HG03558 (cell line): ENCODE data around the gene RIT1.

ENCODE experiments used
- ATAC-seq: cut with Tn5 transposase; IDR thresholded peaks from one replicate; pipeline ENCODE4 v1.9.1; 2021; ENCODE audit warnings: moderate number of reproducible peaks; ENCODE audit not compliant: unreplicated experiment; ENCODE audit errors: extremely low read depth

Gene RIT1, protein sequence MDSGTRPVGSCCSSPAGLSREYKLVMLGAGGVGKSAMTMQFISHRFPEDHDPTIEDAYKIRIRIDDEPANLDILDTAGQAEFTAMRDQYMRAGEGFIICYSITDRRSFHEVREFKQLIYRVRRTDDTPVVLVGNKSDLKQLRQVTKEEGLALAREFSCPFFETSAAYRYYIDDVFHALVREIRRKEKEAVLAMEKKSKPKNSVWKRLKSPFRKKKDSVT

DNA sequence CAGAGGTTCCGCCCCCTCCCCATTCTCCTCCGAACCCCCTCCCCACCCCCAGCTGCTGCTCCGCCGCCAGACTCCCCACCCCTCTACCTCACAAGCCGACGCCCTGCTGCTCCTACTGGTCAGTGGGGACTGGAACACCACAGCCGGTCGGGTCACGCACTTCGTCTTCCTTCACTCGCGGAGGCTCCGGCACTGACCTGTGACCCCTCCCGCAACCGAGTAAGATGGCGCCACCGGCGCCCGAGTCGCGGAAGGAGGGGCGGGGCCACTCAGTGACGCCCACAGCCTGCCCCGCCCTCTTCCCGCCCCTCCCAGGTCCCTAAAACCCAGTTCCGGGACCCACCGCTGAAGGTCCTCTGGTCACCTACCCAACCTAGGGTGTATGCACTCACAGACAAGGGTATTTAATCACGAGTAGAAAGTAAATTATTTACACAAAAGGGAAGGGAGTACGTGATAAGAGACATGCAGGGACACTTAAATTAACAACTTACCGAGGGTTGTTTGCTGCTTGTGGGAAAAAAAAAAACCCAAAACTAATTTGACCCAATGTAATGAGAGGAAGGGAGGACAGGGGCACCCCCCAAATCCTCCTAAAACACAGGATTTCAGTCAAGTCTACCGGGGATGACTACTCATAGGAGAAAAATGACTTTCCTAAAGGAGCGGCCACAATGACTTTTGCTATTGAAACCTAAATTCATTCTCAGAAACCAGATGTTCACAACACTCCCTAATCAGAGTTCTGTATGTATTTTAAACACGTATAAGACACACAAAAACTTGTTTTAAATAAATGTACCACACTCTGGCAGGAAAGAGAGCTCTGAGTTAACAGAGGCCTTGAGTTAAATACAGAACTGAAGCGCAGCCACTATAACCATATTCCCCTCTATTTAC, at the start of gene RIT1:
Gene RIT1, minus strand, starts transcription at position 194 of the 900 bp plus-strand sequence. CDS start 588 bp downstream, outside the sequence.
- ATAC-seq: peak; percentile 52

DNA sequence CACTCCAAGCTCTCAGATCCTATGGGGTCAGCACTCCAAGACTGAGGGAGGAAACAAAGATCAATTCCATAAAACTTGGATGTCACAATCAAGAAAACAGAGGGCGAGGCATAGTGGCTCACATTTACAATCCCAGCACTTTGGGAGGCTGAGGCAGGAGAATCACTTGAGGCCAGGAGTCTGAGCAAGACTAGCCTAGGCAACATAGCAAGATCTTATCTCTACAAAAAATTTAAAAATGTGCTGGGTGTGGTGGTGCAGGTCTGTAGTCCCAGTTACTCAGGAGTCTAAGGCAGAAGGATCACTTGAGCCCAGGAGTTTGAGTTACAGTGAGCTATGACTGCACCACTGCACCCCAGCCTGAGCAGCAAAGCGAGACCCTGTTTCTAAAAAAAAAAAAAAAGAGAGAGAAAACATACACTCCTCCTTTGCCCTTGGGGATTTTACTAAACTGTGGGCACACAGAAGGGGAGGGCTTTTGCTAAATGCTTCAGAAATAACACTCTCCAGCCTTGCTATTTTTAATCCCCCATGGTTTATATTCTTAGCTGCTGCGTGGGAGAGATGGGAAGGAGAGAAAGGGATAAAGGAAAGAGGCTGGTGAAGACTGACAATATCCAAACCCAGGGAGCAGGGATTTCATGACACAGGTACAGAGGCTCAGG, 49.1 kb upstream of the RIT1 start:
- ATAC-seq: no peak

DNA sequence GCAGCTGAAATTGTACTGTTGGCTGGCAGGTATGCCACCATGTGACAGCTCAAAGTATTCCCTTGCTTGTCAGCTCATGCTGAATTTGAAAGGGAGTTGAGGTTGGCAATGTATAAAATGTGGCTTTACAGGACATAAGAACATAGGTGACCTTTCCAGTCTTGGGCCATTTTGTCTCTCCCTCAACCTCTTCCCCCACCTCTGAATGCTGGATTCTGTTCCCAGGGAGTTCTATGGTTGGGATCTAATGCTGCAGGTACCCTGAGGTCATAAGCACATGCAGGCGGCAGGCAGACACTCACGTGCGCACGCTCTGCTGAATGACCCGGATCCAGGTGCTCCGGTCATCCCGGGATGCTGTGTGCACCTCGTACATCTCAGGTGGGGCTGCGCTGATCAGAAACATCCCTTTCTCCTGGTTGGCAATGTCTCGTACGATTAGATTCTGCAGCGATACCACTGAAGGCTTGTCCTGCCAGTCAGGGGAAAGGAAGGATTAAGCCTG, 46.3 kb upstream of the RIT1 start:
- ATAC-seq: no peak

DNA sequence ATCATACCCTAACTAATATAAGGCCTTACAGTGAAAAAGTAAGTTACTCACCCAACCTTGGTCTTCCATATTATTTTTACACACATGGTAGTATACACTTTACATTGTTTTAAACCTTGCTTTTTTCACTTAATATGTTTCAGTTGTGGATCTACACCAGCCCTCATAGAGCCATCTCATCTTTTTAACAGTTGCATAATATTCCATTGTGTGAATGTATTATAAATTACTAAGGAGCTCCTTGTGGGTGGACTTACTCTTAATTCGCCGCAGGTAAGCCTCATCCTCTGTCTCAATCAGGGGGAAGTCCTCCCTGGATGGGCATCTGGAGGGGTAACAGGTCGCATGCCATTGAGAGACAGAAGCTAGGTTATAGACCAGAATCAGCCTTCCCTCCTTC, 43.5 kb upstream of the RIT1 start:
- ATAC-seq: no peak

DNA sequence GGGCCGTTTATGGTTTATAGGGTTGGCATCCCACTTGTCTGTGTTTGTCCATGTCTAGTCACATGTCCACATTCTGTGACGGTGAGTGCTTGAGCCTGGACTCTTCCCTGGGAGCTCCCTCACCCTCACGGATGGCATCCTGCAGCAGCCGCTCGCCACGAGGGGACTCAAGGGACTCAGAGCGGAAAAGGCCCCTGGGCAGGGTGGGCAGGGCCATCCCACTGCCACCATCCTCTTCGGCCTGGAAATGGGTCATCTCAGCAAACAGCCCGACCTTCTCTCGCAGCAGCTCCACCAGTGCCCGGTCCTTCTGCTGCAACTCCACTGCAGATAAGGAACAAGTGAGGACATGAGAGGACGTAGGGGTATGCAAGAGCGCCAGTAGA, 41.3 kb upstream of the RIT1 start:
- ATAC-seq: no peak

DNA sequence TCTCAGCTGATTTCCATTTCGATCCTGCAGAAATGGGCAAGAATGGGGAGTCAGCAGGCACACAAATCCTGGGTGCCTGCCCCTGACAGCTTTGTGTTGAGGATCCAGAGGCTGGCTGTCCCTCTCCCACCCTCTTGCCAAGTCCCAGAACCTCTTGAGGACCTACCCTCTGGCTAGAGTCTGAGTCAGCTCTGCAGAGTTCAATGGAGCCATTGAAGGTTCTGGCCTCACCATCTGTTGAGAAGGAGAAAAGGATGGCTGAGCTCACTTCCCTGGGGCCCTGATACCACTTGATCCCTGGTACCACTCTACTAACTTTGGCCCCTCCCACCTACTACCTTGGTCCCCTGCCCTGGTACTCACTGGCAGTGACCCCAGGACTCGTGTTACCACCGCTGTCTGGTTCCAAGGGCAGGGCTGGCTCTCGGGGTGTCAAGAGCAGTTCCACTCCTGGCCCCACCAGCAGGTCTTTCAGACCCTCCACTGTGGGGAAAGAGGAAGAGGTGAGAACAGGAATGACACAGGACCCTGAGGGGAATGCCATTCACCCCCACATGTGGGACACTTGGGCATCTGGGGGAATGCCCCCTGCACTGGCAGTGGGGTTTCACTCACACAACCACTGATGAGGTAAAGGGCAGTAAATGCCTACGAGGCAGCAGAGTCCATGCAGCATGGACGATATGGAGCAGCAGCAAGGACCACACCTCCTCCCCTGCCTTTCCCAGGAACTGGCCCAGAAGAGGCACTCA, 40.8 kb upstream of the RIT1 start:
- no peak for ATAC-seq

DNA sequence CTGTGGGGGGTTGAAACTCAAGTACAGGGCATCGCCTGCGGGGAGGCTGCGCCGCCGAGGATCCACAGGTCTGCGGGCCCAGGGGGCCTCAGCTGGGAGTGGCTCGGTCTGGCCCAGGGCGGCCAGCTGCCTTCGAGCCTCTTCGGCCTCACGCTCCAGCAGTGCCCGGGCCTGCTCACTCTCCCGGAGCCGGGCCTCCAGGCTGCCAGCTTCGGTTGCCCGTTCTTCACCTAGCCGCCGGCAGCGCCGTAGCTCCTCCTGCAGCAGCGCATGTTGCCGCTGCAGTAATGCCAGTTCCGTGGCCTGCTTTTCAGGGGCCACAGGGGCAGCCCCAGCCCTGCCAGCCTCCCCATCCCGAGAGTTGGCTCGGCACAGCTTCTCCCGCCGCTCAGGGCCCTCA, 39.7 kb upstream of the RIT1 start:
- no peak for ATAC-seq

DNA sequence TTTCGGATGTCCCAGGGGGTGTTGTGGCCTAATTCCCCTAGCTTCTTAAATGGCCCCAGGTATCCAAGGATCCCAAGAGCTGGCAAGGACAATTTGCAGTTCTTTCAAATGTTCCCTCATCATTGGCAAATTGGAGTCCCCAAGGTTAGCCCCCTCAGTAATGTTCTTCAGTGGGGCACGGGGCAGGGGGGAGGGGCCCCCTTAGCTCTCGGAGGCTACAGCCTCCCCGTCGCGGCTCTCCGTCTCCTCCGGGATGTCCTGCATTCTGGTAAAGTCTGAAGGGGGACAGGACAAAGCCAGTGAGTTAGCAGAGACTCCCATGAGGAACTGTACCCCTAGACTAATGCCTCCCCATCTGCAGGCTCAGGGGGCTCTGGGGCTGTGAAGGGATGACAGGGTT, 36.6 kb upstream of the RIT1 start:
- ATAC-seq: no peak

DNA sequence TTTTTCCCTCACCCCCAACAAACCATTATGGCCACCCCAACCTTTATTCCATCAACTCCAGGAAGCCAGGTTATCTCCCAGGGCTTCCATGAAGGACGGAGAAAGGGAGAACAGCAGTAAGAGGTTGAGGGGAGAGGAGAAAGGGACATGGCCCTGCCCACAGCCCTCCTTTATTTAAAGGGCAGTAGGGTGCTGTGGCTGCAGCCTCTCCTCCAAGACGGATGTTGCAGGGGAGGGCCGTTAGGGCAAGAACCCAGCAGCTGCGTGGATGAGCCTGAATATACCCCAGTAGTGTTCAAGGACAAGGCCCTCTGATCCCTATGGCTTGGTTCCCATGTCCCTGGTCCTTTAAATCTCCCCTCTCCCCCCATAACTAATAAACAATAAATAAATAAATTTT, 36.1 kb upstream of the RIT1 start:
- ATAC-seq: no peak

DNA sequence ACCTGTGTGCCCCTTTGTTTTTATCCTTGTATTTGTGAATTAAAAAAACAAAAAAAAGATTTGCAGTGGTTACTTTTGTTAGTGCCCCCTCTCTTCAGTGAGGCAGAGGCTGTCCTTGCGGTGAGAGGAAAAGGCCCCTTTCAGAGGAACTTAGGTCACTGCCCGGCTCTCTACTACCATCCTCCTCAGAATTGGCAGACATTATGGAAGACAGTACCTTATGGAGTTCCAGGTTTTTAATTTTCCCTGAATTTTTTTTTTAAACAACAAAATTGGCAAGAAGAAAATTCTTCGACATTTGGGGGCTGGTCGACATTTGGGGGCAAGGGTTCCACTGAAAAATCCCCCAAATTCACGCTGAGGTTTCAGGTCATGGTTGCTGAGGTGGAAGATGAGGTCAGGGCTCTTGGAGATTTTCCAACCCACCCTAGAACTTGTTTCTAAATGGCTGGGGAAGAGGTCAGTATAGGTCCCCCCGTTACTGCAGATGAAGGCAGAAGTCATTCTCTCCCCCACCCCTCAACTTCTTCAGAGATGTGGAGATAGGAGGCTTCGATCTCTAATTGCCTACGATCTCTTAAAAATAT, 35.6 kb upstream of the RIT1 start:
- ATAC-seq: no peak

DNA sequence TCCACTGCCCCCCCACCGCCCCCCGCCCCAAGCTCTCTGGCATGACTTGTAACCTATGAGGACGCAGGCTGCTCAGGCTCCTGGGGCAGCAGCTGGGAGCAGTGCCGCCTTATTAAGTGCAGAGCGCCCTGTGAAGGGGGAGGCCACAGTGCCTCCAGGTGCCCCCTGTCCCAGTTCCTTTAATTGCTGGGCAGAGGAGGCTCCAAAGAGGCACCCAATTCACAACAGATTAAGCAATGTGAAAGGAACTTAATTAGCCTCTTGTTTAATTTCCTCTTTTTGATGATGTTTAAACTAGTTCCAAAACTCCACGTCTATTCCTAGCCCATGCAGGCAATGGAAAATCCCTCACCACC, 33.3 kb upstream of the RIT1 start:
- ATAC-seq: no peak

DNA sequence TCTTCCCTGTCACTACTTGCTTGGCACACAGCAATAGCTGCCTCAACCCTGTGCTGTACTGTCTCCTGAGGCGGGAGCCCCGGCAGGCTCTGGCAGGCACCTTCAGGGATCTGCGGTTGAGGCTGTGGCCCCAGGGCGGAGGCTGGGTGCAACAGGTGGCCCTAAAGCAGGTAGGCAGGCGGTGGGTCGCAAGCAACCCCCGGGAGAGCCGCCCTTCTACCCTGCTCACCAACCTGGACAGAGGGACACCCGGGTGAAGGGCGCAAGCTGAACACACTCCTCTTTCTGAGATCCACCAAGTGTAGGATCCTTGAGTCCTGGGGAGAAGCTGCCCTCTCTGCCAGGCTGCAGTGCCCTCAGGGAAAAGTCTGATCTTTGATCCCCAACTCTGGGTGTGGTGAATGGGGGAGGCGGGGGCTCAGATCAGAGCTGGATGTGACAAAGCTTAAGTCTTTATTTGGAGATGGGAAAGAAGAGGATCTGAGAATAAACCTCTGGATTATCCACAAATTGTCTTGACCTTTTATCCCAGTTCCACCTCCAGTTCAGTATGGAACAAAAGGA, 31.5 kb upstream of the RIT1 start:
- ATAC-seq: no peak

DNA sequence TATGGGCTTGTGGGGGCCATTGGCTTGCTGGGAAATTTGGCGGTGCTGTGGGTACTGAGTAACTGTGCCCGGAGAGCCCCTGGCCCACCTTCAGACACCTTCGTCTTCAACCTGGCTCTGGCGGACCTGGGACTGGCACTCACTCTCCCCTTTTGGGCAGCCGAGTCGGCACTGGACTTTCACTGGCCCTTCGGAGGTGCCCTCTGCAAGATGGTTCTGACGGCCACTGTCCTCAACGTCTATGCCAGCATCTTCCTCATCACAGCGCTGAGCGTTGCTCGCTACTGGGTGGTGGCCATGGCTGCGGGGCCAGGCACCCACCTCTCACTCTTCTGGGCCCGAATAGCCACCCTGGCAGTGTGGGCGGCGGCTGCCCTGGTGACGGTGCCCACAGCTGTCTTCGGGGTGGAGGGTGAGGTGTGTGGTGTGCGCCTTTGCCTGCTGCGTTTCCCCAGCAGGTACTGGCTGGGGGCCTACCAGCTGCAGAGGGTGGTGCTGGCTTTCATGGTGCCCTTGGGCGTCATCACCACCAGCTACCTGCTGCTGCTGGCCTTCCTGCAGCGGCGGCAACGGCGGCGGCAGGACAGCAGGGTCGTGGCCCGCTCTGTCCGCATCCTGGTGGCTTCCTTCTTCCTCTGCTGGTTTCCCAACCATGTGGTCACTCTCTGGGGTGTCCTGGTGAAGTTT, 30.8 kb upstream of the RIT1 start:
- no peak for ATAC-seq

DNA sequence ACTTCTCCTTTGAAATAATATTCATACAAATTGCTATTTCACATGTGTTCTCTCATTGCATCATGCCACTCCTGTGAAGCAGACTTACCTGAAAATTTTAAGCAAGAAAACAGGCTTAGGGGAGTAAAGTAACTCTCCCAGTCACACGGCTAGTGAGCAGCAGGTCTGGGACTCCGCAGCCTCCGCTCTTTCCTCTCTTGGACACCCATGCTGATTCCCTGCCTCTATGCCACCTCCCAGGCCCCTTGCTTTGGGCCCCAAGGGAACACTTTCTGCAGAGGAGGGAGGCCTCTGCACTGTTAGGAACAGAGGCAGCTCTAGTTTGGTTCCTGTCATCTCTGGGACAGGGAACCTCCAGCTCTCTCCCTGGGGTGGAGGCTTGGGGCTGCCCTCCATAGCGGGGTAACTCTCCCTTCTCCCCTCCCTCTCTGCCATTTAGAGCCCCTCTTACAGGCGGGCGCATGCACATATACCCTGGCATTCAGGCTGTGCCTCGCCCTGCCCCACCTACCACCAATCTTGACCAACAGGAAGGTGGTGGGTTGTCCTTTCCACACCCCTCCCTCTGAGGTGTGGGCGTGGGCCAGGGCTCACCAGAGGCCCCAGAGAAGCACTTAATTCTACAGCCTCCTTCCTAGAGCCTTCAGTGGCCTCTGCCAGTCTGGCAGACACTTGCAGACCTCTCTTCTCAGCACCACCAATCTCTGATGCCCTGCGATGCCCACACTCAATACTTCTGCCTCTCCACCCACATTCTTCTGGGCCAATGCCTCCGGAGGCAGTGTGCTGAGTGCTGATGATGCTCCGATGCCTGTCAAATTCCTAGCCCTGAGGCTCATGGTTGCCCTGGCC, 30.1 kb upstream of the RIT1 start, which contains the start of gene RXFP4:
Gene RXFP4, plus strand, starts transcription at position 646 of the 852 bp plus-strand sequence. Its CDS starts 72 bp downstream, at position 718.
- no peak for ATAC-seq

DNA sequence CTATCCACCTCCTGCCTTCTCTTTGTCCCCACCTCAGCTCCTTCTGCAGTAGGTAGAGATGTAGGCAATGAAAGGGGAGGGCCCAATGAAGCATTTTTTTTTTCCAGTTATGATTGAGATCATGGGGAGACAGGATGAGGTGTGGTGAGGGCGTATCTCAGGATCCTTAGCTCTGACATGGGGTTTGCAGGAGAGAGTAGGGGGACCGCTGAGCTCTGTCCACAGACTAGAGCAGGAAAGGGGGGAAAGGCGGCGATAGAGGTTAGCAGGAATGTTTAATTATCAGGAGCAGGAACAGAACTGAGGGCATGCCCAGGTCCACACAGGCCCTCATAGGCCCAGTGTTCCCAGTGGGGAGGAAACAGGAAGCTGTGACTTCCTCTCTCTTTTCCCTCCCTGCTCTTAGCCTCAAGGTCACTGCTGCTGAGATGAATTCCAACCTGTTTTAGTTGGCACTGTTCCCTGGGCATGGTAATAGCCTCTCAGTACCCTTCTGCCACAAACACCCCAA, 29.4 kb upstream of the RIT1 start:
- ATAC-seq: no peak

DNA sequence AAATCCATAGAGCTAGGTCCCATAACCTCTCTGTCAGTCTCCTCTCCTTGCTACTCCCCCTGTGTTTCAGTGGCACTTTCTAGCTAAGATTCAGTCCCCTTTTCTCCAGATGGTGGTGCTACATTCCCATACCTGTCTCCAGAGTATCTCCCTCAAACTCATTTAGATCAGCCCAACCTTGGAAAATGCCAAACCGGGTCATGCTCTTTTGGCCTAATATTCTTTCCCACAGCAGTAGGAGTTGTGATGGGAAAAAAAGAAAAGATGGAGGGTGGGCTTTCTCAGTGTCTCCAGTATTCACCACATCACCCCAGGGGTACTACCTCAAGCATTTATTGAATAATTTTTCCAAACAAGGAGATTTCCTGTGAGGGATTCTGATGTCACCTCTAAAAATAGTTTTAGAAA, 27.1 kb upstream of the RIT1 start:
- ATAC-seq: no peak

DNA sequence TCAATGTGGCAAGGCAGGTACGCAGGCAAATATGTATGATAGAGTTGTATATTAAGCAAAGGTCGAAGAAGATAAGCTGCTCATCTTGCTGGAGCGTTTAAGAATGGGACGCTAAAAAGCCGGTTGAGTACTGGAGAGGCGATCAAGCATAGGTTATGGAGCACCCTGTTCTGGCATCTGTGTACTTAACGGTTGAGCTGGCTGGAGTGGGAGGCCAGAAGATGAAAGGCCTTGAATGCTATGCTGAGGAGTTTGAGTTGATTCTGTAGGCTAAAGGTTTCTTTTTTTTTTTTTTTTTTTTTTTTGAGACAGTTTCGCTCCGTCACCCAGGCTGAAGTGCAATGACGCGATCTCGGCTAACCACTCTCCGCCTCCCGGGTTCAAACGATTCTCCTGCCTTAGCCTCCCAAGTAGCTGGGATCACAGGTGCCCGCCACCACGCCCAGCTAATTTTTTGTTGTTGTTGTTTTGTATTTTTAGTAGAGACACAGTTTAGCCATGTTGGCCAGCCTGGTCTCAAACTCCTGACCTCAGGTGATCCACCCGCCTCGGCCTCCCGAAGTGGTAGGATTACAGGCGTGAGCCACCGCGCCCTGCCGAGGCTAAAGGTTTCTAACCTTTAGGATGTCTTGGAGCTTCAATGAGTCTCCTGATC, 23.9 kb upstream of the RIT1 start:
- no peak for ATAC-seq
